Measurements from ENCODE around the gene IDI2. TPM values are rescaled to one million over a fixed set of nuclear protein-coding genes. Genes with fewer than 3 reads are reported as not detected.

Gene IDI2
- polyA plus RNA-seq, 1 donor (not counting 4 experiments of a cell fraction or from before 2014, with no cell fraction given) = not detected

- no peaks in the 10 kb centered on the region for H4K20me1 ChIP-seq (ENCODE audit: control insufficient read depth, extremely low read depth, insufficient read depth, low read length)
- peak within 1 kb of the TSS; percentile 96 for H3K9ac ChIP-seq (ENCODE audit: control insufficient read depth, extremely low read depth, insufficient read depth, low read length)
- no peak for FAIRE-seq
- H3K79me2 ChIP-seq (ENCODE audit: control insufficient read depth, insufficient read depth, low read length) = peaks cover 78% of the 10 kb centered on the region
- peak within 1 kb of the TSS; percentile 91 for H3K27ac ChIP-seq (ENCODE audit: control insufficient read depth, insufficient read depth, low read length)
- dilution Hi-C loops (cut with MboI; ENCODE audit: extremely low pct_ligation_motif_present, low sequenced_read_pairs) = no loop called here
- H3K4me3 ChIP-seq (ENCODE audit: control insufficient read depth in 2 of 3, extremely low read depth in 1 of 3, insufficient read depth in 2 of 3, low read depth in 1 of 3, low read length in 3 of 3) = peak within 1 kb of the TSS; percentile 66 to 94 (median 69)
- H3K27me3 ChIP-seq (ENCODE audit: control insufficient read depth, extremely low read depth, insufficient read depth, low read length) = no peaks in the 10 kb centered on the region
- DNase-seq (ENCODE audit: low read depth, low spot score) = no peak
- H3K4me2 ChIP-seq (ENCODE audit: control insufficient read depth, extremely low read depth, insufficient read depth, low read depth, low read length) = peak within 1 kb of the TSS; percentile 95
- H3K36me3 ChIP-seq (ENCODE audit: control insufficient read depth in 2 of 2, extremely low read depth in 1 of 2, insufficient read depth in 2 of 2, low read length in 2 of 2) = peaks cover 0 to 2% of the 10 kb centered on the region in 2 experiments
- peaks cover 59% of the 10 kb centered on the region for H3K4me1 ChIP-seq (ENCODE audit: control insufficient read depth, extremely low read depth, insufficient read depth, low read length)
- TF ChIP-seq, protein P1, sequence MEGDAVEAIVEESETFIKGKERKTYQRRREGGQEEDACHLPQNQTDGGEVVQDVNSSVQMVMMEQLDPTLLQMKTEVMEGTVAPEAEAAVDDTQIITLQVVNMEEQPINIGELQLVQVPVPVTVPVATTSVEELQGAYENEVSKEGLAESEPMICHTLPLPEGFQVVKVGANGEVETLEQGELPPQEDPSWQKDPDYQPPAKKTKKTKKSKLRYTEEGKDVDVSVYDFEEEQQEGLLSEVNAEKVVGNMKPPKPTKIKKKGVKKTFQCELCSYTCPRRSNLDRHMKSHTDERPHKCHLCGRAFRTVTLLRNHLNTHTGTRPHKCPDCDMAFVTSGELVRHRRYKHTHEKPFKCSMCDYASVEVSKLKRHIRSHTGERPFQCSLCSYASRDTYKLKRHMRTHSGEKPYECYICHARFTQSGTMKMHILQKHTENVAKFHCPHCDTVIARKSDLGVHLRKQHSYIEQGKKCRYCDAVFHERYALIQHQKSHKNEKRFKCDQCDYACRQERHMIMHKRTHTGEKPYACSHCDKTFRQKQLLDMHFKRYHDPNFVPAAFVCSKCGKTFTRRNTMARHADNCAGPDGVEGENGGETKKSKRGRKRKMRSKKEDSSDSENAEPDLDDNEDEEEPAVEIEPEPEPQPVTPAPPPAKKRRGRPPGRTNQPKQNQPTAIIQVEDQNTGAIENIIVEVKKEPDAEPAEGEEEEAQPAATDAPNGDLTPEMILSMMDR (optimal IDR thresholded peaks at IDR 0.05 in 1 of 3, IDR thresholded peaks at IDR 0.05 in 1 of 3, conservative IDR thresholded peaks at IDR 0.05 in 1 of 3; ENCODE audit: extremely low read depth in 1 of 3, insufficient read depth in 2 of 3, low read length in 3 of 3) = no peak
- TF ChIP-seq EZH2 (IDR thresholded peaks at IDR 0.05; ENCODE audit: low read length) = no peak
- H3K9me3 ChIP-seq (ENCODE audit: control insufficient read depth, low read depth, low read length) = no peaks in the 10 kb centered on the region
- H2AFZ ChIP-seq (ENCODE audit: control insufficient read depth, low read length) = peak within 1 kb of the TSS; percentile 62
- no peaks in the 10 kb centered on the region for H3K9me1 ChIP-seq (ENCODE audit: control insufficient read depth, extremely low read depth, insufficient read depth, low read length)
These were observed 30.9 kb upstream of the IDI2 start, which contains the start of gene WDR37 for GRCh38 chr10:1056326-1057105. WDR37 (plus strand) TSS chr10:1056385; CDS start chr10:1072156, 15,771 bp downstream.

- TF ChIP-seq, protein P1 (optimal IDR thresholded peaks at IDR 0.05 in 1 of 3, IDR thresholded peaks at IDR 0.05 in 1 of 3, conservative IDR thresholded peaks at IDR 0.05 in 1 of 3; ENCODE audit: extremely low read depth in 1 of 3, insufficient read depth in 2 of 3, low read length in 3 of 3) = no peak
- TF ChIP-seq EZH2 (IDR thresholded peaks at IDR 0.05; ENCODE audit: low read length) = no peak
- Histone ChIP-seq H4K20me1 (ENCODE audit: control insufficient read depth, extremely low read depth, insufficient read depth, low read length) (no peaks in the 10 kb centered on the region), H3K79me2 (ENCODE audit: control insufficient read depth, insufficient read depth, low read length) (peaks cover 81% of the 10 kb centered on the region), H3K4me3 (ENCODE audit: control insufficient read depth in 2 of 3, extremely low read depth in 1 of 3, insufficient read depth in 2 of 3, low read depth in 1 of 3, low read length in 3 of 3) (peak overlapping the region; percentile 66 to 94 (median 69)), H3K27ac (ENCODE audit: control insufficient read depth, insufficient read depth, low read length) (peak overlapping the region; percentile 91), H3K4me1 (ENCODE audit: control insufficient read depth, extremely low read depth, insufficient read depth, low read length) (peaks cover 55% of the 10 kb centered on the region), H3K9me3 (ENCODE audit: control insufficient read depth, low read depth, low read length) (no peaks in the 10 kb centered on the region), H3K9me1 (ENCODE audit: control insufficient read depth, extremely low read depth, insufficient read depth, low read length) (no peaks in the 10 kb centered on the region), H3K9ac (ENCODE audit: control insufficient read depth, extremely low read depth, insufficient read depth, low read length) (peak overlapping the region; percentile 96), H3K4me2 (ENCODE audit: control insufficient read depth, extremely low read depth, insufficient read depth, low read depth, low read length) (peak overlapping the region; percentile 83), H3K36me3 (ENCODE audit: control insufficient read depth in 2 of 2, extremely low read depth in 1 of 2, insufficient read depth in 2 of 2, low read length in 2 of 2) (peaks cover 2 to 3% of the 10 kb centered on the region in 2 experiments), H2AFZ (ENCODE audit: control insufficient read depth, low read length) (no peak overlapping the region), H3K27me3 (ENCODE audit: control insufficient read depth, extremely low read depth, insufficient read depth, low read length) (no peaks in the 10 kb centered on the region)
- DNase-seq (ENCODE audit: low read depth, low spot score) (peak; percentile 87), FAIRE-seq (peak; percentile 89)
- dilution Hi-C loops (cut with MboI; ENCODE audit: extremely low pct_ligation_motif_present, low sequenced_read_pairs) = no loop called here
These were observed 29.0 kb upstream of the IDI2 start for GRCh38 chr10:1054684-1055083.
